Measurements from ENCODE around the gene TLE1.
"Not testable (repeated sequence)": the region's sequence is repeated elsewhere in the genome, so short reads cannot be mapped to it uniquely, and the experiment has no call there.

Gene TLE1

DNA sequence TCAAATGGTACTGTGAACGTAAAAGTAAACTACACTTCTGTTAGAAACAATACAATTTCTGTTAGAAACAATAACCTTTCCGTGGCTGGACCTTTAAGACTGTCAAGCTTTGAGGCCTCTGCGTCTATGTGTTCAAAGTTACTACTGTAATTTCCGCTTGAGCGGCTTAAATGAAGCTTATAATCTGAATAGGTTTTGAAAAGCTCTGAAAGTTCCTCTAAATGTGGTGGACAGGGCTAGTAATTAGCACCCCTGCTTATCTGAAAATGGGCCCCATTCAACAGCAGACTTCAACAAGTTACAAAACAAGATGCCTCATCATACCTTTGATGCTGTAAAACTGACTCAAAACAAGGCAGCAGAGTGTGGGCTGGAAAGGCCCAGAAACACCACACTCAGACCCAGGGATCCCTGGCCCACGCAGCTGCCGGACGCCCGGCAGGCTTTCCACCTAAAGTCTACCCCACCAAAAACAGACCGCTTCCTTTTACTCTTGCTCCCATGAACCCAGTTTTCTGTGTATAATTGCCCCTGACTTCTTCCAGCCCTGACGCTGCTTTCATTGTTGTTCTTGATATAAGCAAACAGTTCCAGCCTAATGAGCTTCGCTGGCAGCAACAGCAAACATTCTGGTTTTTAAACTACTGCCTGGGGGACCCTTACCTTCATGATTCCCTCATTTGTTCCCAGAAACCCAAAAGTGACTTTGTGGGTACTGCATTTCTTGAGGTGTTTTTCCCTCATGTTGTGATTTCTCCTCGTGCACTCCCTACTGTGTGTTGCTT is 66.7 kb downstream of the TLE1 start:
- DNase-seq: no peak

GRCh38 chr9:81621785-81622259 is 67.5 kb downstream of the TLE1 start:
- DNase-seq: no peak

DNA sequence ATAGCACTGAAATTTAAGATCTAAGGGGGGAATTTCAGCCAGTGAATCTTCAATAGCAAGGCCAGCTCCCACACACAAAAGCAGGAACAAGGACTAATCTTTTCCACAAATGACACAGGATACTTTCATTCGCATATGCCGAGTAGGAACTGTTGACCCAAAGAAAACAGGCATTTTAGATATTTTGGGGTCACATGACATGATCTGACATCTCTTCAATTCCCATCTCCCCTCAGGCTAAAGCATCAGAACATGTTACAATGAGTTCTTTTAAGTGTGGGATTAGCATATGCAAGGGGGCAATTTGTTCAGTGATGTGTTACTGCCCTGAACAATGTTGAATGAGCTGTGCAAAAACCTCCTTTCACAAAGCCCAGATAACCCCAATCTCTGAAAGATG is 68.2 kb downstream of the TLE1 start:
- DNase-seq: no peak

DNA sequence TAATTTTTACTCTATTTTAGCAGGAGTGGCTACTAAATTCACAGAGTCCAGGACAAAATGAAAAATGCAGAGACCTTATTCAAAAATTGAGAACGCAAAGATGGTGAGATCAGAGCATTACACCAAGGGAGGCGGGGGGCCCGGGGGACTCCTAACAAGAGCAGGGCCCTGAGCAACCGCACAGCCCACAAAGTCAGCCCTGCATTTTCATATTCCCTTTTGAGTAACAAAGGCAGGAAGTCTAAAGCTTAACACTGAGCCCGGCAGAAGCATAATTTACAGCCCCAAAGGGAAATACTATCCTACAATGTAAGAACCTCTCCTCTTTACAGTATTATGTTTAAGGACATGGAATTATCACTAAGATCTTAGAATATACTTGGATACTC is 69.4 kb downstream of the TLE1 start:
- DNase-seq: no peak

DNA sequence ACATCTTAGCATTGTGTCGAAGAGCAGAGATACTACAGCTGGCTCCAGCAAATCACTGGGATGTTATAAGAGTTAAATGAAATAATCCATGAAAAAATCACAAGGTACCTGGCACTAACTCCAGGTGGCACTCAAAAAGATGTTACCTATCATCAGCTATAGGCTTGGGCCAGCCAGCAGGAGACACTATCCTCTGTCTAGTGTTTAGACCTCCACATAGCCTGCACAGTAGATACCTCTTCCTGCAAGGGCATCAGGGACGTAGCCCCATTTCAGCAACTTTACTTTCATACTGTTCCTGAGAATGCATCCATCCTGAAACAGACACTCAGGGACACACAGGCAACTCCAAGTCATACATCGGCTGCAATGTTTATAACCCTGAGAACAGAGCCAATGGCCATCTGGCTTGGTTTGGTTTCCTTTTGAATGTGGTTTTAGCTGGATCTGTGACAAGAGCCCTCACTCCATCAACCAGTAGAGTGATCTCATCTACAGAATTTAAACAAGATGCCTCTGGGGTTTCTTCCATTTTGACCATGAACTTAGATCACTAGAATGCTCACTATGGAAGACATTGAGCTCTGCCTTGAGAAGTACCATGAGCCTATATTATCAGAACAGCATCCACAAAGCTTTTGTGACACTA is 69.9 kb downstream of the TLE1 start:
- DNase-seq: no peak

DNA sequence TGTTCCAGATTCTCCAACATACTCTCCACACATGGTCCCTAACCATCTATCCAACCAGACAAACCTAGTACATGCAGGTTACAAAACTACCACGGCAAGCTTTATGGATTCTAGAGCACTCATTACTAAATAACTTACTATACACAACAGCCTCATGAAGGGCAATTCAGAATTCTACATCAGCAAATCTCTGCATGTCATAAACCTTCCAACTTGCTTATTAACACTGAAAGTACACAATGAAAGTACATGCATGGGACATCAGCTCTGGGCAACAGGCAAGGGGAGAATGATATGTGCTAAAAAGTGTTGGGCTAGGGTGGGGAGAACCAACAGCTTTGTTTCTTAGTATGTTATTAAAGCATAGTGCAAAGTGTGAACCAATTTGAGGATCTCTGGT is 70.4 kb downstream of the TLE1 start:
- no peak for DNase-seq

DNA sequence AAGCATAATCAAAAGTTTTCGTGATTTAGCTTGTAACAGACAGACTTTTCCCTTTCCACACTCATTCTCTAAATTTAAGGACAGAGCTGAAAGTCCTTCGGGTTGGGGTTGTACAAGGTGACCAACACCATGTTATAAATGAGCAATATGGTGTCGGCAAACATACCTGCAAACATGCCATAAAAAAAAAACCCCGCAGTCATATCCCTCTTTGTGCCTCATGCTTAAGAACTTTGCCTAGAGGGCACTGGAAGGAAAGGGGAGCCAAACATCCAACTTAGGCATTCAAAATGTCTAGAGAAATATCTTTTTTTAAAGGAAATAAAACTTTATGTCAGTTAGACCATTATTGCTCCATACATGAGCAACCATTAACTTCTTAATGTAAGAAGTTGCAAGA is 73.2 kb downstream of the TLE1 start:
- no peak for DNase-seq

GRCh38 chr9:81614335-81614734 is 75.0 kb downstream of the TLE1 start:
- DNase-seq: no peak

DNA sequence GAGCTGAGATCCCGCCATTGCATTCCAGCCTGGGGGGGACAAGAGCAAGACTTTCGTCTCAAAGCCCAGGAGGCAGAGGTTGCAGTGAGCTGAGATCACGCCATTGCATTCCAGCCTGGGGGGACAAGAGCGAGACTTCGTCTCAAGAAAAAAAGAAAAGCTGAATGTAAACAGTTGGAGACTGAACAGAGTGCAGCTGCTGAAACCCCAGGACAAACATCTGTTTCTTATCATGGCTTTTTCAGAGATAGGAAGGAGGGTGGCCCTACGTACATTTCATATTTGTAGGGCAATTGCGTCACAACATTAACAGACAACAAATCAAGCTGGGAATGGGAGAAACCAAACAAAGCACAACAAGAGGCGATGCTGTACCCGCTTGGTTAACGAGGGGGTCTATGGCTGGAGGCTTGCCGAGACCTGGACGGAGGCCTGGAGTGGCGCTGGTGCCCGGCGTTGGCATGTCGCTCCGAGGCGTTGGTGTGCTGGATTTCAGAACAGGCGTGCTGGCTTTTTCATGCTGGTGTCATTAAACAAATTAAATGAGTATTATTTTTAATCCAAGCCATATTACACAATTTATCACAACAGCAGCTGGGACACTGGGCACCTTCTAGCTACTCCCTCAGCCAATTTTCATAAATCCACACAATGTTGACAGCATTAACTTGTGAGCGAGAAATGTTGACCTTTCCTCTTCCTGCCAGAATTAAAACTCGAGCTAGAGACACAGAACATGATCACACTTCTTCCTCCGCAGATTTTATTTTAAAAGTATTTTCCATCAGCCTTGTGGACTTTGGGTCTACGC is 76.1 kb downstream of the TLE1 start:
- DNase-seq: peak in 36 of 56 donors; percentile 9 to 61 (median 33)

DNA sequence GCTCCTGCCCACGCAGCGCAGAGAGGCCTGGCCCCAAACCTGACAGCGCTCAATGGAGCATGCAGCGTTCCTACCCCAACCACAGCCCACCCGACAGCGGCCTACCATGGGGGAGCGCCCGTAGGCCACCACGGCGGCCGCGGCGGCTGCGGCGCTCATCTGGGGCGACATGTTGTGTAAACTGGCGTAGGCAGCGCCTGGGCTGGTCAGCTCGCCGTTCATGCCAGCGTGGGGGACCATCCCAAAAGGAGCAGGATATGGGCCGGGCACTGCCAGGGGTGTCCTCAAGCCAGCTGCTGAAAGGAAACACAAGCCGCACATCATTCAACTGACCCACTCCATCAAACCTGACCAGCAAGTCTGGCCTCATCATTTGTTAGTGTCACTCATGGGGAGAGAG is 77.7 kb downstream of the TLE1 start:
- no peak for DNase-seq

DNA sequence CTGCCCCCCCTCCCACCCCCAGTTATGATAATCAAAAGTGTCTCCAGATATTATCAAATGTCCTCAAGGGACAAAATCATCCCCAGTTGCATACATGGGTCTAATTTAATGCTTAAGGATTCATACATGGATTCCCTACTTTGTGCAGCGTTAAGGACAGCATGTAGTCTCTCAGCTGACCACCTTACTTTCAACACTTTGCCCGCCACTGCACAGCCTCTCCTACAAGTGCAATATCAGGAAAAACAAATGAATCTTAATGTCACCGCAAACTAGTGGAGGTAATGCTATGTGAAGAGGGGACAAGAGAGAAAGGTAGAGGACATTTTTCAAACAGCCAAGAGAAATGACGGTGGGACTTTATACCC is 78.6 kb downstream of the TLE1 start:
- no peak for DNase-seq

GRCh38 chr9:81609782-81610739 is 79.3 kb downstream of the TLE1 start:
- peak in 4 of 56 donors; percentile 18 to 65 (median 32) for DNase-seq

DNA sequence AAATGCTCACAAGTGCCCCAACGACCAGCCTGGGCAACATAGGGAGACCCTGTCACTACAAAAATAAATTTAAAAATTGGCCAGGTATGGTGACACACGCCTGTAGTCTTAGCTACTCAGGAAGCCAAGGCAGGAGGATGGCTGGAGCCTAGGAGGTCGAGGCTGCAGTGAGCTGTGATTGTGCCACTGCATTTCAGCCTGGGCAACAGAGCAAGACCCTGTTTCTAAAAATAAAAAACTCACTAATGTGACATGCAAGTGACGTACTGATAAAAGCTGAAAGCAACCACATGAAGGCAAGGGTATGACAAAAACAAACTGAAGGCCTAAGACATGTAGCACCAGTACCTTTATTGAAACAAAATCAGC is 81.1 kb downstream of the TLE1 start:
- no peak for DNase-seq

DNA sequence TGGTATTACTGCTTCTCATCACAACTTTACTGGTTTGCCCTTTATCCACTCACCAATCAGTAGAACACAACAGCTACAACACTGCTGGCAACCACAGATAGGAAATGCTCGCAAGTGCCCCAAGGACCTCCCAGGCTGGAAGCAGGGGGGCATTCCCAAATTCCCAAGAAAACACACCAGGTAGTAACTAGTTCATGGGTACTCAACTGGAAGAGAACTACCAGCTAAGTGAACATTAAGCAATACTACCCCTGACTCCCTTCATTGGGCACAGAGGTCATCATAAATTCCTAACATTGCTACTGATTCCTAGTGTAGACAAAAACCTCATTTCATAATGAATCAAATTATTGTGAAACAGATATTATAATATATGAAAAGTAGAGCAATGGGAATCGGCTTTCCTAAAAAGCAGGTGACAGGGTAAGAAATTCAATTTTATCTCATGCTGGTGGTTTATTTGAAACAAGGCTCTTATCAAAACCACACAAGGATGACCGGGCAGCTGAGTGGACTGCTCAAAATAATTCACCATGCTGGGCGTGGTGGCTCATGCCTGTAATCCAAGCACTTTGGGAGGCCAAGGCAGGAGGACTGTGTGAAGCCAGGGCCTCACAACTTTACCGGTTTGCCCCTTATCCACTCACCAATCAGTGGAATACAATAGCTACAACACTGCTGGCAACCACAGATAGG is 81.6 kb downstream of the TLE1 start:
- DNase-seq: no peak

DNA sequence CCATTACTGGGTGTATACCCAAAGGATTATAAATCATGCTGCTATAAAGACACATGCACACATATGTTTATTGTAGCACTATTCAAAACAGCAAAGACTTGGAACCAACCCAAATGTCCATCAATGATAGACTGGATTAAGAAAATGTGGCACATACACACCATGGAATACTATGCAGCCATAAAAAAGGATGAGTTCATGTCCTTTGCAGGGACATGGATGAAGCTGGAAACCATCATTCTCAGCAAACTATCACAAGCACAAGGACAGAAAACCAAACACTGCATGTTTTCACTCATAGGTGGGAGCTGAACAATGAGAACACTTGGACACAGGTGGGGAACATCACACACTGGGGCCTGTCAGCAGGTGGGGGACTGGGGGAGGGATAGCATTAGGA is 83.1 kb downstream of the TLE1 start:
- DNase-seq: not testable (repeated sequence)

- DNase-seq: no peak
These were observed 84.1 kb downstream of the TLE1 start for GRCh38 chr9:81605170-81605670.

- DNase-seq: no peak
These were observed 84.8 kb downstream of the TLE1 start for GRCh38 chr9:81604306-81605169.

- DNase-seq: no peak
These were observed 86.3 kb downstream of the TLE1 start for GRCh38 chr9:81602887-81603680.
